Measurements from ENCODE around the gene KHNYN. TPM values are rescaled to one million over a fixed set of nuclear protein-coding genes. Genes with fewer than 3 reads are reported as not detected.

Gene KHNYN
- total RNA-seq, 1 donor from 2014 or later = 128 TPM

- Histone ChIP-seq H3K4me3 (ENCODE audit: low read depth, low read length) (no peak overlapping the region), H3K27me3 (ENCODE audit: control insufficient read depth, insufficient read depth, low read length) (no peaks in the 10 kb centered on the region), H3K36me3 (ENCODE audit: control insufficient read depth, insufficient read depth, low read length) (peaks cover 11% of the 10 kb centered on the region)
- DNase-seq (ENCODE audit: low read depth) = peak; percentile 51
- TF ChIP-seq, protein P1, sequence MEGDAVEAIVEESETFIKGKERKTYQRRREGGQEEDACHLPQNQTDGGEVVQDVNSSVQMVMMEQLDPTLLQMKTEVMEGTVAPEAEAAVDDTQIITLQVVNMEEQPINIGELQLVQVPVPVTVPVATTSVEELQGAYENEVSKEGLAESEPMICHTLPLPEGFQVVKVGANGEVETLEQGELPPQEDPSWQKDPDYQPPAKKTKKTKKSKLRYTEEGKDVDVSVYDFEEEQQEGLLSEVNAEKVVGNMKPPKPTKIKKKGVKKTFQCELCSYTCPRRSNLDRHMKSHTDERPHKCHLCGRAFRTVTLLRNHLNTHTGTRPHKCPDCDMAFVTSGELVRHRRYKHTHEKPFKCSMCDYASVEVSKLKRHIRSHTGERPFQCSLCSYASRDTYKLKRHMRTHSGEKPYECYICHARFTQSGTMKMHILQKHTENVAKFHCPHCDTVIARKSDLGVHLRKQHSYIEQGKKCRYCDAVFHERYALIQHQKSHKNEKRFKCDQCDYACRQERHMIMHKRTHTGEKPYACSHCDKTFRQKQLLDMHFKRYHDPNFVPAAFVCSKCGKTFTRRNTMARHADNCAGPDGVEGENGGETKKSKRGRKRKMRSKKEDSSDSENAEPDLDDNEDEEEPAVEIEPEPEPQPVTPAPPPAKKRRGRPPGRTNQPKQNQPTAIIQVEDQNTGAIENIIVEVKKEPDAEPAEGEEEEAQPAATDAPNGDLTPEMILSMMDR (IDR thresholded peaks at IDR 0.05; ENCODE audit: insufficient read depth, low read length, severe bottlenecking) = peak; percentile 72
- FAIRE-seq = no peak
Measured at GRCh38 chr14:24411443-24412389, 18.0 kb upstream of the KHNYN start.

DNA sequence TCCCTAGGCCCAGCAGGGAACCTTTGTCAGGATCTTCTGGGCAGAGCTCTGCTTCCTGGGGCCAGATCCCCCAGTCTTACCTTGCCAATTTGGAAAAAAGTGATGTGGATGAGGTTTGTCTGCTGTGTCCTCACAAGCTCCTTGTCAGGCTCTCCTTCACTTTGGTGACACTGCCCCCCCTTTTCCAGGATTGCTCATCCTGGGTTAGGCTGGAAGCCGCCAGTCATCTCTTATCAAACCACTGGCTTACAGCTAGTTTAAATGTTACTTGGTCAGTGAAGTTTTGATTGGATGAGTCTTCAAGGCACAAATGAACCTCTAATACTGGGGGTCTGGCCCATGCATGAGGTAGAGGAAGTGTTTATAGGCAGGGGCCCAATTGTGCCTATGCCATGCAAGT is 15.7 kb upstream of the KHNYN start:
- Histone ChIP-seq H3K36me3 (ENCODE audit: control insufficient read depth, insufficient read depth, low read length) (peaks cover 10% of the 10 kb centered on the region), H3K27me3 (ENCODE audit: control insufficient read depth, insufficient read depth, low read length) (no peaks in the 10 kb centered on the region), H3K4me3 (ENCODE audit: low read depth, low read length) (no peak overlapping the region)
- no peak for FAIRE-seq
- TF ChIP-seq, protein P1 (IDR thresholded peaks at IDR 0.05; ENCODE audit: insufficient read depth, low read length, severe bottlenecking) = no peak
- DNase-seq (ENCODE audit: low read depth) = no peak

GRCh38 chr14:24414732-24415420 is 14.9 kb upstream of the KHNYN start:
- FAIRE-seq (no peak), DNase-seq (ENCODE audit: low read depth) (no peak)
- Histone ChIP-seq H3K4me3 (ENCODE audit: low read depth, low read length) (no peak overlapping the region), H3K27me3 (ENCODE audit: control insufficient read depth, insufficient read depth, low read length) (no peaks in the 10 kb centered on the region), H3K36me3 (ENCODE audit: control insufficient read depth, insufficient read depth, low read length) (peaks cover 10% of the 10 kb centered on the region)
- TF ChIP-seq, protein P1 (IDR thresholded peaks at IDR 0.05; ENCODE audit: insufficient read depth, low read length, severe bottlenecking) = no peak

GRCh38 chr14:24415421-24416253 is 14.1 kb upstream of the KHNYN start:
- DNase-seq (ENCODE audit: low read depth) = no peak
- FAIRE-seq = no peak
- Histone ChIP-seq H3K4me3 (ENCODE audit: low read depth, low read length) (no peak overlapping the region), H3K36me3 (ENCODE audit: control insufficient read depth, insufficient read depth, low read length) (peaks cover 10% of the 10 kb centered on the region), H3K27me3 (ENCODE audit: control insufficient read depth, insufficient read depth, low read length) (no peaks in the 10 kb centered on the region)
- TF ChIP-seq, protein P1 (IDR thresholded peaks at IDR 0.05; ENCODE audit: insufficient read depth, low read length, severe bottlenecking) = no peak

- TF ChIP-seq, protein P1 (IDR thresholded peaks at IDR 0.05; ENCODE audit: insufficient read depth, low read length, severe bottlenecking) = no peak
- no peak for DNase-seq (ENCODE audit: low read depth)
- H3K27me3 ChIP-seq (ENCODE audit: control insufficient read depth, insufficient read depth, low read length) = no peaks in the 10 kb centered on the region
Measured at GRCh38 chr14:24416254-24416931, 13.4 kb upstream of the KHNYN start.

More at GRCh38 chr14:24416254-24416931, 13.4 kb upstream of the KHNYN start:
- peaks cover 10% of the 10 kb centered on the region for H3K36me3 ChIP-seq (ENCODE audit: control insufficient read depth, insufficient read depth, low read length)
- peak; percentile 75 for FAIRE-seq
- no peak overlapping the region for H3K4me3 ChIP-seq (ENCODE audit: low read depth, low read length)
